Activated CD8-positive, alpha-beta memory T cell treated with anti-CD3 and anti-CD28 coated beads for 48 hours (primary cell): ENCODE results near the gene SIGMAR1.

Experiments used
- DNase-seq, 3 experiments: peaks; one replicate each; pipeline ENCODE4 v3.0.0-alpha.2; 2020; ENCODE audit warnings: low read depth in 2 of 3, low spot score in 2 of 3

The SIGMAR1 gene

DNA sequence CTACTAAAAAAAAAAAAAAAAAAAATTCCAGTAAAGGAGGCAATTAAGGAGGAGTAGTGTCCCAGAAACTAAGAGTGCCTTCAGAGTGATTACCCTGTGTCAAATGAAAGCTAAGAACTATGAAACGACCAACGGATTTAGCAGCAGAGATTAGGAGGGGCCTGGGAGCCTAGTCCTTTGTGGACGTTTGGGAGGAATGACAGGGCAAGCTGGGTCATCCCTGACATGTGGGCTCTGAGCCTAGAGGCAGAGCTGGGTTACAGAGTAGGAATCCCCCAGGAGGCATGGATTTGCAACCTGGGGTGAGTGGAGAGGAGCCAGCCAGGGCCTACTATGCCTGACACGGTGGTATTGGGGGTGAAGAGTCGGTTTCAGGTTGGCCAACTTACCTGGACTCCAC lies 4.4 kb downstream of the SIGMAR1 start:
- DNase-seq = no peak

DNA sequence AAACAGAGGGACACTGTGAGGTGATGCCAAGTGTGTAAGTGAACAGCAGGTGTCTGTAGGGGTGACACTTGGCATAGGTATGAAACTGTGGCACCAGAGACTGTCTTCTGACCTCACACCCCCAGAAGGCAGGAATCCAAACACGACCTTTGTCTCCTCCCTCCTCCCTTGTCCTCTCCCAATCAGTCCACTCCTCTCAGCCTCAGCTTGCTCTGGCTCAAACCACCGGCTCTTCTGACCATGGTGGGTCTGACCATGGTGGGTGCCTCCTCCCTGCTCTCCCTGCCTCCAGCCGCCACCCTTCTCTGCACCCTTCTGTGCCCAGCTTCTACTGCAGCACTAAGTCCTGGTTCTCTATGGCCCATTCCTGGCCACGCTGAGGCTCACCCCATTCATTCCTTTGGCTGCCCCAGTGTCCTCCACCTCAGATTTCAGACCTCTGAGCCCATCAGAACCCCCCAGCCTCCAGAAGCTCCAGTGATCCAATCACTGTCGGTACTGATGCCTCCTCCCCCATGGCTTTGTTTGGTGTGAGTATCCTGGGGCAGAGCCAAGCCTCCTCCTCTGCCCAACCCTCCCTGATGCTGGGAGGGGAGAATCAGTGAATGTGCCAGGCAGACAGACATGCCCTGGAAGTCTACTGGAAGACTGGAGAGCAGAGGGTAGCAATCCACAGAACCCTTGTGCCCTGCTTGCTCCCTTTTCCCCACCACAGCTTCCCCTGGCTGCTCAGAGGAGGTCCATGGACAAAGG lies 7.0 kb downstream of the SIGMAR1 start:
- DNase-seq = no peak

DNA sequence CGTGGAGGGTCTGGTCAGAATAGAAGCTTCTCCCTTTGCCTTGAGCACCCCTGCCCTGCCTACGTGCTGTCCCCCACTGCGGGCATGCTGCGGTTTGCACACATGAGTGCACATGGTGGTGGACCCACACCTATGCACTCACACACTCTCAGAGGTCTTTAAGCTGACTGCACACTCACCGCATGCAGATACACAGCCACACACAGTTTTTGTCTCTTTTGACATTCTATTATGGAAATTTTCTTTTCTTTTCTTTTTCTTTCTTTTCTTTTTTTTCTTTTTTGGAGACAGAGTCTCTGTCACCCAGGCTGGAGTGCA lies 8.1 kb downstream of the SIGMAR1 start:
- DNase-seq = no peak

DNA sequence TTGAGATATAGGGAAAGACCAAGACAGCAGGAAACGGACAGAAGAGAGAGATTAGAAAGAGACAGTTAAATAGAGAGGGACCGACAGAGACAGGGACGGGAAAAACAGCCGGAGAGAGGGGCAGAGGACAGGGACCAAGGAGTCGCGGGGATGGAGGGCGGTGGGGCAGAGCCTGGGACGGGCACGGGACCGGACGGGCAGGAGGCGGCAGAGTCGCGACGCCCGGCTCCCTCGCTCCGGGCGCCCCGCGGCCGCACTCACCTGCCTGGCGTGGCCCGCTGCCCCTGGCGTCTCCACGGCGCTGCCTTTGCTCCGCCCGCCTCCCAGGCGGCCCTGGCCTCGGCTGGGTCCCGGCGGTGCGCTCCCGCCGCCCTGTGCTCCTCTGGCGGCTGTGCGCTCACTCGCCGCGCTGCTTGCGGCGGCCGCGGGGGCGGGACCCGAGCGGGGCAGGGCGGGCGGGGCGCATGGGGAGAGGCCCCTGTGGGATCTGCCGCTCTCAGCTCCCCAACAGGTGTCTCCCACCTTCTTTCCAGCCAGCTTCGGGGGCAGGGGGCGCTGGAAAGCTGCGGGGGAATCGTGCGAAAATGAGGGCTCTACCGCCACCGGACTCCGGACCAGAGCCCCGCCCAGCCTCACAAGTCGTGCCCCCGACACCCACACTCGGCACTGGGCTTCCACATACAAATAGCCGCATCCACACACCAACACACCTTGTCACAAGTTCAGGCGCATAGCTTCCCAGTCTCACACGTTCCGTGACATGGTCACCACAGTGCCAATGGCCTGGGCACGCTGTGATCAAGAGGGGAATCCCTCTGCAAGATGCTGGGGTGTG lies 8.7 kb downstream of the SIGMAR1 start, which contains the start of gene ARID3C:
Gene ARID3C, minus strand, starts transcription at position 411 of the 835 bp plus-strand sequence. CDS start 1,052 bp downstream, outside the sequence.
- no peak for DNase-seq

DNA sequence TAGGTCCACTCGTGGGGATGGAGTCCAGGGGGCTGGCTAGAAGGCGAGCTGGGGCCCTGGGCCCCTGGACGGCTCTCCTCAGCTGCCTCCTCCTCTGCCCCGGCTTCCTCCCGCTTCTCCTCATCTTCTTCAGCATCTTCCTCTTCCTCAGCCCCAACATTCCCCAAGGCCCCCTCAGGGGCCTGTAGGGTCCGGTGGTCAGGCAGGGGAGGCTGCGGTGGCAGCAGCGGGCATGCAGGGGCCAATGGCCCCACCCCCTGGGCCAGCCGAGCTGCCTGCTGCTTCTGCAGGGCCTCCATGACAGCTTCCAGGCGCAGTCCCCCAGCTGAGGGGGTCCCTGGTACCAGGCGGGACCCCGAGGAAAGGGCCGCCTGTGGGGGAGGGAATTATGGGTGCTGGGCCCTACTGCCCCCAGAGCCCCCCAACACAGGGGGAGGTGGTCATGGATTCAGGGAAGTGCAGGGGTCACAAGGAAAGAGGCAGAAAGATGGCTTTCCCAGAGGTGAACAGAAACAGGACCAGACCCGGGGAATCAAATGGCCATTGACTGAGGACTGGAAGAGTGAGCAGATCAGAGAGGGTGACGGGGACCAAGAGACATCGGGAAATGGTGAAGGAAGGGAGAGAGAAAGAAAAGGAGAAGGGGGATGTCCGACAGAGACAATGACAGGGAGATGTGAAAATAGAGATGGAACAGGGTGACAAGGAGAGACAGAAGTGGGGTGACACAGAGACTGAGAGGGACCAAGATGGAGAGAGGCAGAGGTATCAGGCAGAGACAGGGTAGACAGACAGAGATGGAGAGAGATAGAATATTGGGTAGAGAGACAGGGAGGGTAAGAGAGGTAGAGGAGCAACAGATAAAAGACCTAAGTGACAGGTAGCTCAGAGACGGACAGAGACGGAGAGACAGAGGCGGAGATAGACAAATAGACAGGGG lies 9.6 kb downstream of the SIGMAR1 start:
- DNase-seq = no peak

DNA sequence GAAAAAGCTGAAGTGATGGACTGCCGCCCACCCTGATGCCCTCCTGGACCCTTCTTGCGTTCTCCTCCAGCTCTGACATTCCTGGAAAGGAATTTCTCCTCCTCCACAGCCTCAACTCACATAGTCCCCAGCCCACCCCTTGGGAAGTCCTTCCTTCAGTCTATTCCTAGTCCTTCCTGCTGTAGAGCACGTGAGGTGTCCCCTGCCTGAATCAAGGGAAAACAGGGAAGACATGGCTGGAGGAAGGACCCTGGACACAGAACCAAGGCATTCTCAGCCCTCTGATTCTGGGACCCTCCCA lies 12.5 kb downstream of the SIGMAR1 start:
- DNase-seq = no peak

DNA sequence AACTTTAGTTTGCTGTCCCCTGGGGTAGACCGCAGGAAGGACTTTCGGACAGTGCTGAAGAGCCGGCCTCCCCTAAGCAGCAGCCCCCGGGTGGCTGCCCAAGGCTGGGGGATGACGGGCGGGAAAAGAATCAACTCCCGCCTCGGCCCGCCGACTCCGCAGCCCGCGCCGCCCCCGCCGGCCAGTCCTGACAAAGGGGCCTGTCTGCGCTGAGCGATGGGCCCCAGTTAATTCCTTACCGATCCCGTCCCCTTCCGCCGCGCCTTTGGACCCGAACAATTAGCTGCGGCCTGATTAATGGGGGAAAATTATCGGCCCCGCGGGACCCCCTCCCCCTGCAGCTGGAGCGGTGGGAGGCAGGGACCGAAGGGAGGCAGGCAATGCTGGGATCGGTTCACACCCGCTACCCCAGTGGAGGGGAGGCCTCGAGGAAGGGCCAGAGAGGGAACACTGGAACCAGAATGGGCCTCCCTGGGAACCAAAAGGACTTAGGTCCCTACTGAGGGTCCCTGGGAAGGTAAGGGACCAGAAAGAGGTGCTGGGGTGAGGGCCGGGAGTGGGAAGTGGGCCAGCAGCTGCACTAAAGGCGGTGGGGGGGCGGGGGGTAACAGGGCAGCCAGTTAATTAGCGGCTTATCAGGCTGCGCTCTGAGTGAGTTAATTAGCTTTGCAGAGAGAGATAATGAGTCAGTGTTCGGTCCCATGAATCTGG lies 13.0 kb downstream of the SIGMAR1 start:
- no peak for DNase-seq

DNA sequence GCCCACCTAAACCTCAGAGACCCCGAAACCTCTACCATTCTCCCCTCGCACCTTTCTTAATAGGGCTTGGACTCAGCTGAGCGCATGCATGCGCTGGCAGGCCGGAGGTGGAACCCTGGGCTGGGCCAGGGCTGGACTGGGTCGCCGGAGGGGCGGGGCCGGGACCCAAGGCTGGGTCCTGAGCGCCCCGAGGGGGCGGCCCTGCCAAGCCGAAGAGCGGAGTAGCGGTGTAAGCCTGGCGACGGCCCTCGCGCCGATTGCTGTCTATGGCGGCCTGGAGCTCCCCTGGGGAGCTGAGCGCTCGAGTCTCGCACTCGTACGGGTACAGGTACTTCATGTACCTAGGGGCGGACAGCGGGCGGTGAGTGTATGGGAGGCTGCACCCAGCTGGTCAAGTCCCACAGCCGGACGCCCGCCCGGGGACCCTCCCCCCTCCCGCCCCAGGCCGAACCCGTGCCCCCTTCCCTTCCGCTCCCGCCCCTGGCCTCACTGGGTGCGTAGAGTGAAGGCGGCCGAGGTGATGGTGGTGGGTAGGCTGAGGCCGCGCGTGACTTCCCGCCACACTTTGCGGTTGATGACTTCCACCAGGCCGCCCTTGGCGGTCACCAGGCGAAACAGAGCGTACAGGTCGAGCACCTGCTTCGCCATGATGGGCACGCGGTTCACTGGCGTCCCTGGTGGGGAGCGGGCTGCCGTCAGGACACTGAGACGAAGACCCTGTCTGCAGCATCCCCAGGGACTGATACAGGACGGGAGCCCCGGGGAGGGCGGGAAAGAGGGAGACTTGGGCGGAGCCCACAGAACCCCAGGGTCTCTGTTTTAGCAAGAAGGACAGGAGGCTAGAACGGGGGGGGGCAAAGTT lies 14.0 kb downstream of the SIGMAR1 start:
- DNase-seq = no peak

DNA sequence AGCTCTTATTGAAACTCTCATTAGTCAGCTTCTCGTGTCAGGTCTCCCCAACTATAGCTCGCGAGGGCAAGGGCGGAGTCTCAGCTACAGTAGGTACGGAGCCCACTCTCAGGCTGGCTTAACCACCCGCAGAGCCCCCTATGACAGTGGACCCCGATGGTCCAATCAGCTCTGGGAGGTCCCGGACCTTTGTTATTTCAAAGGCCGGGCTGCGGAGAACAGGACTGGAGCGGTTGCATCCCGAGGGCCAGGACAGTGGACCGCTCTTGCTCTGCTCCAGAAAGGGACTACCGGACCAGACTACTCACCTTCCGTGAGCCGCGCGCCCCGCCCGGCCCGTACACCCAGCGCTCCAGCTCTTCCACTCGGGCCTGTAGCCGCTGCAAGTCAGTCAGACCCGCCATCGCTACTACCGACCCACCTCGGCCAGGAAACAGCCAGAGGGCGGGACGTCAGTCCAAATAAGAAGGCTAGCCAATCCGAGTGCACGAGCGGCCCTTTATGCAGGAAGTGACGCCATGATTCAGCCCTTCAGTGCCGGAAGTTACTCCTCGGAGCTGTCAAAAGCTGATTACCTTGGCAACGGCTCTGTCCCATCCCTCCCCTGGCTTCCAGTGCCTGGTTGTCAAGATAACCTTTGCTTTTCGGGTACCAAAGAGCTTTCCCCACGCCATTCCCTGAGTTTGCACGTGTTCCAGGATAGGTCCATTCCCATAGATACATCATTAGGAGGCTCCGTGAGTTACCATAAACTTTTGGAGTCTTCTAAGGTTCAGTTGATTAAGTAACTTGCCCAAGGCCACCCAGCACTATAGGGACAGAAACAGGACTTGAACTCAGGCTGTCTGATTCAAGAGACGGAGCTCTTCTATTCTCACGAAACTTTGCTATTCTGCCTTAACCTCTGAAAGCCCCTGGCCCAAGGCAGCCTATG lies 17.3 kb downstream of the SIGMAR1 start, which contains the start of gene DCTN3:
Gene DCTN3, minus strand, starts transcription at position 435 of the 934 bp plus-strand sequence. Its CDS starts 31 bp downstream, at position 404.
- DNase-seq = peak; percentile 57 to 69 (median 67)

DNA sequence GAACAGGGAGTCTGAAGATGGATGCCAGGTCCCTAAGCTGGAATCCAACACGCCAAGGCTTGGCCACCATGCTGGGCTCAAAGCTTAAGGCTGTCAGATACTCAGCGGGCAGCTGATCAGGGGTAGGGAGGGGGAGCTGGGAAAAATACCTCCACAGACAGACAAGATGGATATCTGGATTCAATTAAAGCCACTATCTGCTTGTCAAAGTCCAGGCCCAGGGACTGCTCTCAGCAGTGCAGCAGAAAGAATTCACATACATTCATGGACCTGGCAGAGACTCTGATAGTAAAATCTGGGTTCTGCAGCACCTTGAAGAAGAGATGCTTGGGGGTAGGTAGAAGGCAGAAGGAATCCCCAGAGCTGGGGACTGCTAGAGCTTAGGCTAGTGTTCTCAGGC lies 22.5 kb downstream of the SIGMAR1 start:
- no peak for DNase-seq

DNA sequence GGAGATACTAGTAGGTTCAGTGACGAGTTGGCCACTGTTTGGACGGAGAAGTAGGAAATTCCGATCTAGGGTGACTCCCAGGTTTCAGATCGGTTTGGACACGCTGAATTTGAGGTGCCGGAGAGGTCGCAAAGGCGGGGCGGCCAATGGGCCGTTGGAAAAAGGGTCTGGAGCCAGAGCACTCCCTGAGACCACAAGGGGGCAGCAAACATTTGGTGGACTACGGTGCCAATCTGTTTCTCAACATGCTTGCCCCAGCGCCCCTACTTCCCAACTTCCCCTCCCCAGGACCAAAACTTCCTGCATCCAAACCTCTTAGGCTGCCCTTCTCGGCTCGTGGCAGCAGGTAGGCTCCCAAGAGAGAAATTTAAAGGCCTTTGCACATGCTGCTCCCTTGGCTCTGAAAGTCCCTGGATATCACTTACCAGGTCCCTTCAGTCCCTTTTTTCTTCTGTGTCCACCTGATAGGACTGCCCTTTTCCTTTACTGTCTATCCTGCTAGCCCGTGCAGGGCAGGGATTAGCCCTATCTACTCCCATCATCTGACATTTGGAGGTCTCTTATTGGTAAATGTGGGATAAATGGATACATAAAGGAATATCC lies 24.7 kb downstream of the SIGMAR1 start:
- peak in 2 of 3 experiments; percentile 49 to 52 for DNase-seq

DNA sequence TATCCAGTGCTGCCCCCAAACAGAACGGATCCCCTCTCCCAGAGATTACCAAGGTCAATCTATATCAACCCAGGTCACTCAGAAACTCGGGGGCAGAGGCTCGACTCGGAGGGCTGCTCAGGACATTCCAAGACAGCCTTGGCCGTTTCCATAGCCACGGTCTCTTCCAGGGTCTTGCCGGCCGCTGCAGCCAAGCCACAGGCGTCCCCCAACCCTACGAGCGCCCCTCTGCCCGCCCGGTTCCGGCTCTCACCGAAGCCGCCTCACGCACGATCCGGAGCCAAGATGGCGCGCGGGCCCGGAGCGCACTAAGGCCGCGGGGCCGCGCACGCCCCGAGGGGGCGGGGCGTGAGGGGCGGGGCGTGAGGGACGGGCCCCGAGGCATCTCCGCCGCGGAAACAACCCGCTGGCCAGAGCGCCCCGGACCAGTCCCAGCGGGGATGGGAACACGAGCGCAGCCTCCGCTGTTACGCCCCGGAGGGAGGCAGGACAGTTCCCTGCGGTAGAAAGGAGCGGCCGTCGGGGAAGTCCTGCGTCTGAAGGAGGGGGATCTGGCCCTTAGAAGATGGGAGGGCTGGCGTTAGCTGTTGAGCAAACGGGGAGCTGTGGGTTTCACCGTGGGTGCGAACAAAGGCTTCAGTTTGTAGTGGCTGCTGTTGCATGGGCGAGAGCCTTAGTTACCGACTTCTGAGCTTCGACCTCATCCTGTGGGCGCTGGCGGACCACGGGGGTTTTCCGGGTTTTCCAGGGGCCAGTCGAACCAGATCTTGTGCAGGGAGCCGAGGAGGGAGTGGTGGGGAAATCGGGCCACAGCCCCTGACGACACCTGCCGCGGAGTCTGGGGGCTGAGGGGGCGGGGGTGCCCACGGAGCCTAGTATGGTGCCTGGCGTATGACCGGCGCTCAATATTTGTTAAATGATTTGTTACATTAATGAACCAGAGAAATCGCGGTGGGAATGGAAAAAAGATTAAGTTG lies 25.5 kb downstream of the SIGMAR1 start, which contains the start of gene RPP25L:
Gene RPP25L, minus strand, starts transcription at position 287 of the 977 bp plus-strand sequence. CDS start 801 bp downstream, outside the sequence.
- DNase-seq = peak; percentile 70 to 76 (median 74)

DNA sequence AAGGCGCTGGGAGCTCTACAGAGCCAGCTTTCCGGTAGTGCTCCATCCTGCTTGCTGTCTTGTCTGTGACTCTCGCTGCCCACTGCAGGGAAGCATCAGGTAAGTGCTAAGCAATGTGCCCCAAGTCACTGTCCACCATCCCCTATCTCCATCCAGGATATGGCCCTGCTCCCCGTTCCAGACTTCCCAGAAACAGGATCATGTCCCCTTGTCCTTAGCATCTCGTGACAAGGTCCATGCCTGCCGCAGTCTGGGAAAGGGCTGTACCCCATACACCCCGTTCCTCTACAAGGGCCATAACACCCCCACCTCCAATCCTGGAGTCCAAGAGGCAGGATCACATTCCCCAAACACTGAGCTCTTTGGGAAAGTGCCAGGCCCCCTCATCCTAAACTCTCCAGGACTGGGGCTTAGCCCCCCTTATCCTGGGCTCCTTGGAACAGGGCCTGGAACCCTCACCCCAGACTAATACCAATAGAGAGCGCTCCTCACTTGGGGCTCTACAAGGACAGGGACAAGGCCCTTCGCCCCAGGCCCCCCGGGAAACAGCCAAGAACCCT lies 26.3 kb downstream of the SIGMAR1 start:
- no peak for DNase-seq

DNA sequence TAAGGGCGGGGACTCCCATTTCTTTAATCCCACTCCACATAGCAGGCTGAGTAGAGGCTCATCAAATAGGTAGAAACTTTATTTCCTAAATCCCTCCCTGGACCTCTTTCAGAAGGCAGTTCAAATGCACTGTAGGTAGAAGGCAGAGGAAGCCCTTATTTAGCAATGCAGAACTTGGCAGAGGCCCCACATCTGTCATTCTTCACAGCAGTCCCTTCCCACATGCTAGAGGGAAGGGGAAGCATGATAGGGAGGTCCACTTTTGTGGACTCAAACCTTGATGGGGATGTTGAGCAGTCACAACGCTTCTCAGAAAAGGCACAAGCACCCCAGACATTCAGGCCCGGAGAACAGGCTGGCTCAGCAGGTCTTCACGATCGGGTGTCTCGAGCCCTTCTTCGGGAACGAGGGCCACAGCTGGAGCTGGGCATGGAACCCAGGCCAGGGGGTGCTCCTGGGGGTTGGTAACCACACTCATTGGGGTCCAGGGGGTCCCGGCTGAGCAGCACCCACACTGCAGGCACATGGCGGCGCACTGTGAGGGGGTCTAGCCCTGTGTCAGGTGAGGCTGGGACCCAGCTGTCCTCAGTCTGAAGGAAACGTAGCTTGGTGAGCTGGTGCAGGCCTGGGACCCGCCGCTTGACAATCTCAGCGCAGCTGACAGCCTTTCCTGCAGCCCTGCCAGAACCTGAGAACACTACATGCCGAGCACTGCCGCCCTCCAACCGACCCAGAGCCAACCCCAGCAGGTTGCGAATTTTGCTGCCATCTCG lies 27.0 kb downstream of the SIGMAR1 start:
- no peak for DNase-seq

DNA sequence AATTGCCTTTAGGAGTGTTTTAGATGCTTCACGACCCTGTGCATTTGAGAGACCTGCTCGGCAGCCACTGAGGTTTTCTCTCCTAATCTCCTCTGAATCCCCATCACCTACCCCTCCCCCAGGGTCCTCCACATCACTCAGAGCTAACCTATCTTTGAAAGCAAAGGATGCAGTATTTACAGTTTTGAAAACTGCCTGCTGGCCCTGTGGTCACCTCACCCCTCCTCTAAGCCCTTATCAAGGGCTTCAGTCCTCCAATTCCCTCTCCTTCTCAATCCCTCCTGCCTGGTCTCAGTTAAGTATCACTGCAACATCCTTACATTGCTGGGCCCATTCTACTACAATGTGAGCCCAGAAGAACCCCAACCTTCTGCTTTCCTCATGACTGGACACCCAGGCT lies 30.3 kb downstream of the SIGMAR1 start:
- DNase-seq = no peak

DNA sequence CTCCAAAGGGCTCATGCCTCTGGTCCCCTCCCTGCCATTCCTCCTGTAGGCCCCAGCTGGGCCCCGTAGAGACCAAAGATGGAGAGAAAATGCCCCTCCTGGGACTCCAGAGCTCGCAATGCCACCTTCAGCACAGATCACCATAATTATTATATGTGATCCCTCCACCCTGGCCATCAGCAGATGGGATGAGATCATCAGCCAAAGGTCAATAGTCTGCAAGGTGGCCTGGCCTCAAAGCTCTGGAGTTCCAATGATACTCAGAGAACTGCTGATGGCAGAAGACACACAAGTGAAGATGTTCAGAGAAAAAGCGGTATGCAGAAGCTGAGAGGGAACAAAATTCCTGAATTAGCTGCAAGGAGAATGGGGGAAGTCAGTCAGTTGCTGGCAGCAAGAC lies 30.7 kb downstream of the SIGMAR1 start:
- DNase-seq = no peak
